GM19438 (cell line): ENCODE data around the gene USP25.
A peak's percentile ranks its signal among the peaks of the same experiment; 100 is the strongest.

Source experiments
- ATAC-seq: cut with Tn5 transposase; IDR thresholded peaks from one replicate; pipeline ENCODE4 v1.9.1; 2021; ENCODE audit warnings: low read depth; ENCODE audit not compliant: unreplicated experiment

Gene USP25

DNA sequence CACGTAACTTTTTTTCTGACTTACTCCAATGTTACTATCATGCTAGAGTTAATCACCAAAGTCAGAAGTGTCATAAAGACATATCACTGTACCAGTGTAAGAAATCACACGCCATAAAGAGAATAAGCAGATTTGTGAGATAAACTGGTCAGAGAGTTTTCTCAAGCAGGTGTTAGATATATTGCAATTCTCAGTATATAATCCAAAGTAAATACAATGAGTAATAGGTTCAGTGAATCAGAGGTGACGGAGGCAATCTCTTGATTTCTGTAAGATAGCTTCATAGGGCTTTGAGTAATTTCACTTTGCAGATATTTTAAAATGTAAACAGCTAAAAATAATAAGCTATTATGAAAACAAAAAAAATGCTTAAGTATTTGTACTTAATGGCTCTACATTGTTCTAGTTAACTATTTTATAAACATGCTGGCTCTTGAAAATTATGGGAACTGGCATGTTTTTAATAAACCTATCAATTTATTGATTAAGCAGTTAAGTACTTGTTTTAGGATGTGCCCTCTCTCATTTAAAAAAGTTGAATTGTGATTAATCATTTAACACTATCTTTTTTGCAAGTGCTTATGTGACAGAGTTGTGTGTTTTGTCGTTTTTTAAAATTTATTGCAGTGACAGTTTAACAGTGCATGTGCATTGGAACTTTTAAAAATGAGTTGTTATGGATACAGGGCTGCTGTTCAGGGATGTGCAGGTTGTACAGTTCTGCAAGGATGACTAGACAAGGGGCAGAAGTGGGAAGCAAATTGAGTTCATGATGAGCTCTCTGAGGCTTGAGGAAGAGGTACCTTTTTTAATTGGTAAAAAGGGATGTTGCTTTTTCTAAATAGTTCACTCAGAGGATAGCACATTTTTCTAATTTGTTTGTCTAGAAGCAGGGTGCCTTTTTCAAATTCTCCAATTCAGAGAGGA, 119.1 kb downstream of the USP25 start:
- no peak for ATAC-seq

GRCh38 chr21:15849927-15850326, 120.1 kb downstream of the USP25 start:
- no peak for ATAC-seq

DNA sequence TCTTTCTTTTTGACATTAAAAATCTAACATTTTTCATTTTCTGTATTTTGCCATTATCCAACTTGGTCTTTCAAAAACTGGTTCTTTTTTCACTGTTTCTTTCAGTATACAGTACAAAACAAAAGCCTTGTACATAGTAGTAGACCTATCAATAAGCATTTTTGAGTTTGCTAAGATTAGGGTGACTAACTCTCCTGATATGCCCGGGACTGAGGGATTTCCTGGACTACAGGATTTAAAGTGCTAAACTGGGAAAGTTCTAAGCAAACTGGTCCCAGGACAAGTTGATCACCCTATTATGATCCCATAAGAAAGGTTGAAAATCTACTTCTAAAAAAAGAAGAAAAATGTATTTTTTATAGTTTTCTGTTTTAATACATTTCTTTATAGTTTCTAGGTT, 120.9 kb downstream of the USP25 start:
- no peak for ATAC-seq

DNA sequence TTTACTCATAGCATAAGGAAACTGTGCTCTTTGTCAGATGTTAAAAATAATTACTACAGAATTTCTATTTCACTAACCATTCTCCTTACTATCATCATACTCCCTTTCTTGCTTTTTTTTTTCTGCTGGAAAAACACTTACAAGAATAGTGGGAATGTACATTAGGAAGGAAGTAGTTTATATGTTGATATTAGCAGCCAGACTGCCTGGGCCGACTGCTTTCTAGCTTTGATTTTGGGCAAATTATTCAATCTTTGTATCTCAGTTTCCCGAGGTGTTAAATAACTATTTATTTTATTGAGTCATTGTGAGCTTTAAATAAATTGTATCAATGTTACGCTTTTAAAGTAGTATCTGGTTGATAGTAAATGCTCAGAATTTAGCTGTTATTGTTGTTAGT, 122.4 kb downstream of the USP25 start:
- ATAC-seq: no peak

DNA sequence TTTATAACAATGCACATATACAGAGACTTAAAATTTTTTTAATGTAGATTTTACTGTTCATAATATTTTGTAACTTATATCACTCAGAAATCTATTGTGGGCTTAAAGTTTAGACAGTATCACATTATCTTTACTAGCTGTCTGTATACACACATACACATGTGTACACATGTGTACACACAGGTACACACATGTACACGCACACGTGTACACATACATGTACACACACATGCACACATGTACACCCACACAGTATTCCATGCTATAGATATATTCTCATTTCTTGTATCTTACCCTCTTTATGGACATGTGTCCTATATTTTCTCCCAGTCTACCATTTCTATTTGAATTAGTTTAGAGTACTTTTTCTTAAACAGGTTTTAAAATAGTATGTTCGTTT, 123.3 kb downstream of the USP25 start:
- ATAC-seq: no peak

- ATAC-seq: no peak
These were observed 127.0 kb downstream of the USP25 start for GRCh38 chr21:15856813-15857212.

- ATAC-seq: no peak
These were observed 128.0 kb downstream of the USP25 start for GRCh38 chr21:15857740-15858139.

DNA sequence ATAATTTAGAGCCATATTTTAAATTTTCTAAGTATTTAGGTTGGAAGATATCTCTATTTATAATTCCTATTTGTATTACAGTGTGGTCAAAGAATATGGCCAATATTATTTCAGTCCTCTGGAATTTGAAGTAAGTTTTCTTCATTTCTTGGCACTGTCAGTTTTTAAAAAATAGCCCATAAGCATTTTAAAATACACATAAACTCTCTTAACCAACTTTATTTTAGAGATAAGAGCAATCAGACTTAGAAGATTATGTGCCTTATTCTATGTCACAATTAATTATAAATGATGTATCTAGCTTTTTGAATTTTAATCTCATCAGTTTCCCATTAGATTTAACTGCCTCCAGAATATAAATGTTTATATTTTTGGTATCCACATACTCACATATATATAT, 130.8 kb downstream of the USP25 start:
- no peak for ATAC-seq

DNA sequence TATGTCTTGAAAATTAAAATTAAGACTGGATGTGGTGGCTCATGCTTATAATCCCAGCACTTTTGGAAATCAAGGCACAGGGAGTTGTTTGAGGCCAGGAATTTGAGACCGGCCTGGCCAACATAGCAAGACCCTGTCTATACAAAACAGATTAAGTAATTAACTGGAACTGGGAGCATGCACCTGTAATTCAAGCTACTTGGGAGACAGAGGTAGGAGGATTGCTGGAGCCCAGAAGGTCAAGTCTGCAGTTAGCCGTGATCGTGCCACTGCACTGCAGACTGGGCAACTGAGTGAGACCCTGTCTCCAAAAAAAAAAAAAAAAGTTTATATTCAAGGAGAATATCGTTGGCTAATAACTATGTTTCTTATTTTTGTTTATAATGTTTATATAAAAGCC, 139.2 kb downstream of the USP25 start:
- no peak for ATAC-seq

GRCh38 chr21:15870819-15871218, 141.0 kb downstream of the USP25 start:
- peak; percentile 61 for ATAC-seq

GRCh38 chr21:15872236-15872635, 142.5 kb downstream of the USP25 start:
- peak; percentile 69 for ATAC-seq

- ATAC-seq: no peak
These were observed 144.8 kb downstream of the USP25 start for GRCh38 chr21:15874615-15875014.

DNA sequence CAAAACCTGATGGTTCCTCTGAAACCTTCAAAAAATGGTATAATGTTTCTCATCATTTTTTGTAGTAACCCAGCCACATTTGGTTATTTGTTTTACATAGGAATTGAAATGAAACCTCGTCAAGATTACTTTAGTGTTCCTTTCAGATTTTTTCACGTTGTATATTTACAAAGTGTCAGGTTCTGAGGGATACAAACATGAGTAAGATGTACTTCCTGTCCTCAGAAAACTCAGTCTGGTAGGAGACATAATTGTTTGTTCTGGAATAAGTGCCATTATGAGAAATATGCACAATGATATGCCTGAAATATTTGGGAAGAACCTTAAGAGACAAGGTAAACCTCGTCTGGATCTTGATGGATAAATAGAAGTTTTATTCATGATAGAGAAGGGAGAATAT, 145.5 kb downstream of the USP25 start:
- ATAC-seq: no peak

- no peak for ATAC-seq
These were observed 164.1 kb downstream of the USP25 start for GRCh38 chr21:15893902-15894301.

GRCh38 chr21:15894596-15894995, 164.8 kb downstream of the USP25 start:
- no peak for ATAC-seq

GRCh38 chr21:15895142-15896106, 165.6 kb downstream of the USP25 start:
- ATAC-seq: no peak

DNA sequence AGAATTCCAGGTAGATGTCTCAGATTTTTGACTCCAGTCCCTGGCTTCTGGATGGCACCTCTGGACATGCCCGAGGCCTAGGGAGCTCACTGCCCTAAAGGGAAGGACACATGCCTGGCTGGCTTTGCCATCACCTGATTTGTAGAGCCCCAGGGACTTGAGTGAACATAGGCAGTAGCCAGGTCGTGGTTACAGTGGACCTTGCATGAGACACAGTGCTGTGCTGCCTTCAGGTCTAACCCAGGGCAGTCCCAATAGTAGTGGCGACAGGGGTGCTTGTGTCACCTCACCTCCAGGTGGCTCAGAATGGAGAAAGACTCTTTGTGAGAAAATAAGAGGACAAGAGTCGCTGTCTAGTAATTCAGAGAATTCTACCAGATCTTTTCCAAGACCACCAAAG, 166.7 kb downstream of the USP25 start:
- no peak for ATAC-seq

DNA sequence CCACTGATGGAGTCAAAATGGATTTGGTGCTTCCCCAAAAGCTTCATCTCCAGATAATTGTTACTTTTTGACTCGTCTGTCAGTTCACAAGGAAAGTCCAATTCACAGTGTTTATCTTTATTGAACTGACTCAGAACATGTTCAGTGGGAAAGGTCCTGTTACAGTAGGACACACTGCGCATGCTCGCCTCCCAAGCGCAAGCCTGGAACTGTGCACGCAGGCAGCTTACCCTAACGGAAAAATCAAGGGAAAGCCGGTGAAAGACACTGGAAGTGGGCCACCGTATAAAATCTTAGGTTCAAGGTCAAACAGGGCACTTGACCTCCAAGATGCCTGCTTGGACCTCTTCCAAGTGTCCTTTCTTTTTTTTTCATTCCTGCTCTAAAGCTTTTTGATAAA, 174.6 kb downstream of the USP25 start:
- no peak for ATAC-seq

DNA sequence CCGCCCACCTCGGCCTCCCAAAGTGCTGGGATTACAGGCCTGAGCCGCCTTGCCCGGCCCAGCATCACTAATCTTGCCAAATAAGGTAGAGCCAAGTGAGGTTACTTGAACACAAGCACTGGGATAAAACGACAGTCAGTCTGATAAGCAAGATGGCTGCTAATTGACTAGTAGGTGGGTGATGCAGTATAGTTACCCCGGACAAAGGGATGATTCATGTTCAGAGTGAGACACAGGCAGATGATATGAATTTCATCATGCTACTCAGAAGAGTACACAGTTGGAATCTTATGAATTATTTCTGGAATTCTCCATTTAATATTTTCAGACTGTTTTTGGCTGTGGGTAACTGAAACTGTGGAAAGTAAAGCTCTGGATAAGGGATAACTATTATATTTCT, 178.4 kb downstream of the USP25 start:
- ATAC-seq: no peak

DNA sequence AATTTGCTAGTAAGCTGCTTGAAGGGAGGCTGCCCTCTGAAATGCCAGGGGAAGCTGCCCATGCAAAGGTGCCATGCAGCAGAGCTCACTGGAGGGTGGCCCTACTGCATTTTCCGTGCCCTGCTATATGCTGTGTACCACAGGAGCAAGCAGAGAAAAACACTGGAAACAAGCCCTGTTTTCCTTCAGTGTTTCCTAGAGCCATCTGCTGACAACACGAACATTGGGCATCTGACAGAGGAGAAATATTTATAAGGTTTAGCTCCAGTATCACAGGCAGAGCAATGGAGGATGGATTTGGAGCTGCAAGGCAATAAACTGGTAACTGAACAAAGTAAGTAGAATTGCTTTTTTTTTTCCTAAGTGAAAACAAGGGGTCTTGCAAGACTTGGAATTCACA, 198.4 kb downstream of the USP25 start:
- ATAC-seq: no peak

DNA sequence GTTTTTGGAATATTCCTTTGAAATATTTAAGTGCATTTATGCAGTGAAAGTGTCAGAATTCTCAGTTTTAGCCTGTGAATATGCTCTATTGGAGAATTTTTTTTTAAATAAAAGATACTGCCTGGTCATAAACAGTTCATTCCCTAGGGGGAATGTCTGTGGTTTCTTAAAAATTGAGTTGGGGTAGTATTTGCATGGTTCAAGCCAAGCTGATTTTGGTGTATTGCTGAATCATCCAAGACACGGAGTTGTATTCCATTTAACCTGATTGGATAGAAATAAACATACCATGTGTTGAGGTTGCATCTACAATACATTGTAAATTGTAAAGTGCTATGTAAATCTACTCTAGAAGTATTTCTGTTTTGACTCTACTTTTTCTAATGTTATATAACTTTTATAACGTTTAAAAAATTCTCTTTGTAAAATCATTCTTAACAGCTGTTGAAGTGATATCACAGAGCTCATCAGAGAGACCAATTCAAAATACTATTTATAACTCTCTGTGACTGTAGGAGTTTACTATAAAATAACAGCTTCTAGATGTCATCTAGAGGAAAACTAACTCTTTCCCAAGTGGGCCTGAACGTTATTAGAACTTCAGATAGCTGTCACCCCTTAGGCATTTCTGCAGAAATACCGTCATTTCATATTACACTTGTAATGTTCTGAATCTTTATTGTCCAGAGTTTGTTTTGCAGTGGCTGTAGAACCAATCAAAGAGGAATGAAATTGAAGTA, 199.1 kb downstream of the USP25 start:
- ATAC-seq: no peak
